Mucosa of stomach (tissue), 1 donor: ENCODE measurements around the gene PACS2.

Experiments
- H3K27me3 ChIP-seq: one replicate; pipeline ENCODE4 v1.7.0; 2013; ENCODE audit warnings: mild to moderate bottlenecking, low read length; ENCODE audit not compliant: control insufficient read depth, insufficient read depth
- H3K36me3 ChIP-seq: one replicate; pipeline ENCODE4 v1.7.0; 2013; ENCODE audit warnings: low read length; ENCODE audit not compliant: control insufficient read depth, insufficient read depth
- H3K4me1 ChIP-seq: one replicate; pipeline ENCODE4 v1.7.0; 2013; ENCODE audit warnings: mild to moderate bottlenecking, low read length; ENCODE audit not compliant: control insufficient read depth, insufficient read depth
- H3K4me3 ChIP-seq: one replicate; pipeline ENCODE4 v1.7.0; 2013; ENCODE audit warnings: low read length
- H3K9ac ChIP-seq: one replicate; pipeline ENCODE4 v1.7.0; 2013; ENCODE audit warnings: mild to moderate bottlenecking, low read length, moderate library complexity
- H3K9me3 ChIP-seq: one replicate; pipeline ENCODE4 v1.7.0; 2013; ENCODE audit warnings: mild to moderate bottlenecking, low read length, moderate library complexity; ENCODE audit not compliant: control insufficient read depth
- donor health status: Pancreatic carcinoma.

The PACS2 gene

DNA sequence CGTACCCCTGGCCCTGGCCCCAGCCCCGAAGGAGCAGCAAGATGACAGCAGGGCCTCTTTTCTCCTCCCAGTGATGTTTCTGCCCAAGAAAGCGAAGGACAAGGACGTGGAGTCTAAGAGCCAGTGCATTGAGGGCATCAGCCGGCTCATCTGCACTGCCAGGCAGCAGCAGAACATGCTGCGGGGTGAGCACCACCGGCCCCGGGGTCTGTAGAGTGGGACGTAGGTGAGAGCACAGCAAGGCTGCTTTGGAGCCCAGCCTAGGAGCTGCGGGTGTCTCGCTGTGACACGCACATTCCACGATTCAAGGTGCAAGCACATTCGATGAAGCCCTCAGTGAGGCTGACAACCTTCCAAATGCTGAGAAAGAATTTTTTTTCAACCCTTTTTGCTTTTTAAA is 78.6 kb downstream of the PACS2 start:
- H3K27me3 ChIP-seq: no peaks in the 10 kb centered on the region
- no peaks in the 10 kb centered on the region for H3K9me3 ChIP-seq
- H3K4me1 ChIP-seq: peaks cover 9% of the 10 kb centered on the region
- no peaks in the 10 kb centered on the region for H3K36me3 ChIP-seq
- no peak overlapping the region for H3K9ac ChIP-seq
- H3K4me3 ChIP-seq: no peak overlapping the region

DNA sequence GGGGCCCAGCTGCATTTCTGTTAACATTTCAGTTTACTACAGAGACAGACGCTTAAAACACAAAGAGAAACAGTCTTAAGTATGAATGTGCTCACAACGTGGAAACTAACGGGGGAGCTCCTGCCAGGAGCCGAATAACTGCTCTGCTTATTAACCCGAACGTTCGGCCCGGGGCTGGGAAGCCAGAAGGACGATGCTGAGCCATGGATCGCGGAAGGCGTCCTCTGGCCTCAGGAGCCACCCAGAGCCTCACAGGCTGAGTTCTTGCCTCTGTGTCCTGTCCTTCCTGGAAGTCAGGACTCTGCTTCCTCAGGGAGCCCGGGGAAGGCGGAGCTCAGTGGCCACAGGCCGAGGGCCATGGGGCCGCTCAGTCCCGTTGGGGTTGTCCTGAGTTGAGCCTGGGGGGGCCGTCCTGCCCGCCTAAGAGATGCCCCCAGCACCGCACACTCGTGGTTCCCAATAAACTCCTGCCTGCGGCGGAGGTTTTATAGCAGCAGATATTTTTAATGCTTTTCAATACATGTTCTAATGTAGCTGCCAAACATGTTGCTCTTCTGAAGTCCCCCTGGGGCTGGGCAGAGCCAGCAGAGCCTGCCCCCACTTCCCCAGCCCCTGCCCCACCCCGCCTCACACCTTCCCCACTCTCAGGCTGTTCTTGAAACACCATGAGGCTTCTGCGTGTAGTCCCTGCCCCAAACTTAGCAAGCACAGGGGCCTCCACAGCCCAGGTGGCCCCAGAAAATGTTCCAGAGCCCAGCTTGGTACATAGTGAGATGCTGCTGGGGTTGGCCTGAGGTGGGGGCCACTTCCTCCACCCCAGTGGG is 80.4 kb downstream of the PACS2 start:
- peaks cover 18% of the 10 kb centered on the region for H3K4me1 ChIP-seq

DNA sequence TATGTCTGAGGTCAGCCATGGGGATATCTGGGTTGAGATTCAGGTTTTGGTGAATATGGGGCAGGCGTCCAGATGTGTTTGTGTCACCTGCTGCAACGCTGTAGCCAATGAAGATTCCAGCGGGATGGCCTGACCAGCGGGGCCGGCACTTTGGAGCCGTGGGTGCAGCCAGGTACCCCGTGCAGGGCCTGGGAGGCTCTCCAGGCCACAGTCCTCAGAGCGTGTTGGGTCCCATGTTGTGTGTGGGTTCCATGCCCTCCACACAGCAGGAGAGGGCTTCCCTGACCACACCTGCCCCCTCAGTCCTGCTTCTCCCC is 80.9 kb downstream of the PACS2 start:
- H3K27me3 ChIP-seq: no peaks in the 10 kb centered on the region
- H3K4me1 ChIP-seq: peaks cover 19% of the 10 kb centered on the region
- no peaks in the 10 kb centered on the region for H3K9me3 ChIP-seq
- no peaks in the 10 kb centered on the region for H3K36me3 ChIP-seq
- H3K4me3 ChIP-seq: no peak overlapping the region
- no peak overlapping the region for H3K9ac ChIP-seq

More for the DNA sequence above, 80.4 kb downstream of the PACS2 start:
- no peak overlapping the region for H3K4me3 ChIP-seq
- H3K9ac ChIP-seq: no peak overlapping the region
- H3K36me3 ChIP-seq: no peaks in the 10 kb centered on the region
- no peaks in the 10 kb centered on the region for H3K27me3 ChIP-seq
- no peaks in the 10 kb centered on the region for H3K9me3 ChIP-seq

DNA sequence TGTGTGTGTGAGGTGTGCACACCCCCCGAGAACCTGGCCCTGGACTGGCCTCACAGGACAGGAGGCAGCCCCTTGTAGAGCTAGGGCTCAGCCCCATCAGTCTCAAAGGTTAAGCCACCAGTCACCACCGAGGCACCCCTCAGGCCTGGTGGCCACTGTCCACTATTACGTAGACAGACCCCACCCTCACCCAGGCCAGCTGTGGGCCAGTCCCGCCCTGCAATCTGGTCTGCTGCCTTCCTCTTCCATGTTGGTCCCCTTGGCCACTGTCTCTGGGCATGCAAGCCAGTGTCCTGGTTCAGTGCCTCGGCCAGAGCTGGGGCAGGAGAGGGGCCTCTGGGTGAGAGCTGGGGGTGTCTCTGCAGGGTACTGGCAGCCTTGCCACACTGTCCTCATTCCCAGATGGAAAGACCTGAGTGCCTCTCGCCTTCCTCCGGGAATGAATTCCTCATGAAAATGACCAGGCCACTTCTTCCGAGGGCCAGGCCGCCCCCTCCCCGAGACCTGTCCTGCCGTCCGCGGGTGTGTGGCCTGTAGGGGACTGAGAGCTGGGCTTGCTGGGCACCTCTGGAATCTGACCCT is 82.9 kb downstream of the PACS2 start:
- Histone ChIP-seq H3K36me3 (no peaks in the 10 kb centered on the region), H3K4me1 (peaks cover 19% of the 10 kb centered on the region), H3K9me3 (no peaks in the 10 kb centered on the region), H3K27me3 (no peaks in the 10 kb centered on the region), H3K4me3 (peak overlapping the region; percentile 19), H3K9ac (peak overlapping the region; percentile 89)

DNA sequence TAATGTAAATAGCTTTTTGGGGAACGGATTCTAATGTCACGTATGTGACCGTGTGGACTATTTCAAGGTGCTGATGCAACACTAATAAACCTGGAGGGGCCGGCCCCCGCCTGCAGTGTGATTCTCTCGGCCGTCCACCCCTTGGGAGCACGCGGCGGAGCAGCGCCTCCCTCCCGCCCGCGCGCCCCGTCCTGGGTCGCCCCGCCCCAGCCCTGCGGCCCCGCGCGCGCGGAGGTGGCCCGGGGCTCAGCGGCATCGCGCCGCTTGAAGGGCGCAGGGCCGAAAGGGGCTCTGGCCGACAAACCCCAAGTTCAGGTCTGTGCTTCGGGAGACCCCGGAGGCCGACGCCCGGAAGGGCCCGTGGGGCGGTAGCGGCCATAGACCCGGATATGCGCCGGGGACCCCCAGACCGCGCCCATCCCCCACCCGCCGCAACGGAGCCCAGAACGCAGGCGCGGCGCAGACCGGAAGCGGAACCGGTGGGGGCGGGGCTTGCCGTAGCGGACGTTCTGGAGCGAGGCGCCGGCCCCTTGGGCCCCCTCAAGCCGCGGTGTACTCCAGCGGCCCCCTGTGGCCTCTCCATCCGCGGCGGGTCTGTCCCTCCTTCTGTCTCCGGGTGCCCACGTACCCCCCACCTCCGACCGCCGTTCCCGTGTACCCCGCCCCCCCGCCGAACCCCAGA is 83.6 kb downstream of the PACS2 start, which contains the start of gene TEX22:
Gene TEX22 (plus strand): TSS at position 495 of the 682 bp plus-strand sequence. CDS start 803 bp downstream, outside the sequence.
- H3K9me3 ChIP-seq: no peaks in the 10 kb centered on the region
- peak within 1 kb of the TSS; percentile 60 for H3K4me3 ChIP-seq
- peak within 1 kb of the TSS; percentile 89 for H3K9ac ChIP-seq
- H3K36me3 ChIP-seq: no peaks in the 10 kb centered on the region
- peaks cover 19% of the 10 kb centered on the region for H3K4me1 ChIP-seq
- H3K27me3 ChIP-seq: no peaks in the 10 kb centered on the region

DNA sequence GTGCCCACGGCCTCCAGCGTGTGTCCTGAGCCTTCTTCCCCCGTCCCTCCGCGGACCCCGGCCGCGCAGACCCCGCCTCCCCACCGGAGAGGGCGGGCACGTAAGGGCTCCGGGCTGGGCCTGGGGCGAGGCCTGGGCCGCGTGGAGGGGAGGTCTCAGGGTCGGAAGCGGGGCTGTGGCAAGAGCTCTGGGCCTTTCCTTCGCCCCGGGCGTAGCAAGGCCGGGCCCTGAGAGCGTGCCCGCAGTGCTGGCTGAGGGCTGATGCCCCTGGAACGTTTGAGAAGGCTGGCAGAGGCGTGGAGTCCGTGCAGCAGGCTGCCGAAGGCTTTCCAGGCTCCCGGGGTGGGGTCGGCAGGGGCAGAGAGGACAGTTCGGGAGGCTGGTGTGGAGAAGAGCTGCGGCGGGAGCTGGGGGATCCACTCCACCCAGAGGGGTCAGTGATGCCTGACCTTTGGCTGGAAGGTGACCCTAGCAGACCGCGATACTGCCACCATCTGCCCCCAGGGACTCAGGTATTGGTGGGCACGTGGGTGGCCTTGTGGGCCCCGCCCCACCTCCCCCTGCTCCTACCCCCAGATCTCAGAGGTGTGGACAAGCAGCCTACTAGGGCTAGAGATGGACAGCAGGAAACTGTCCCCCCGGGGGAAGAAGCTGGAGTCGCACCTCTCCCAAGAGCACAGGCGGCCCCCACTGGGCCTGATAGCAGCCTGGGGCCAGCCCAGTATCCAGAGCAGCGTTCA is 84.3 kb downstream of the PACS2 start:
- no peaks in the 10 kb centered on the region for H3K27me3 ChIP-seq
- H3K9me3 ChIP-seq: no peaks in the 10 kb centered on the region

DNA sequence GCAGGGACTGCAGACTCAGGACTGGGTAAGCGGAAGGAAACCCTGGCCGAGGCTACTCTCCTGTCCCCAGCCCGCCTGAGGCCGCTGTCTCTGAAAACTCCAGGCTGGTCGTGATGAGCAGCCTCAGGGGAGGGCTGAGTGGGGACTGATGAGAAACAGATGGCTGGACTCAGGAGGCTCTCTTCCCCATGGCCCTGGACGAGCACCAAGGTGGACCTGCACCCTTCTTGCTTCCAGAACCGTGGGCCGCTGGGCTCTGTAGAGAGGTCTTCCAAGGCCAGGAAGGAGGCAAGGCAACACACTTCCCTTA is 84.9 kb downstream of the PACS2 start:
- H3K4me3 ChIP-seq: peak overlapping the region; percentile 60
- no peaks in the 10 kb centered on the region for H3K9me3 ChIP-seq
- peaks cover 19% of the 10 kb centered on the region for H3K4me1 ChIP-seq
- no peaks in the 10 kb centered on the region for H3K36me3 ChIP-seq
- H3K9ac ChIP-seq: no peak overlapping the region
- H3K27me3 ChIP-seq: no peaks in the 10 kb centered on the region

More for the DNA sequence above, 84.3 kb downstream of the PACS2 start:
- Histone ChIP-seq H3K9ac (peak overlapping the region; percentile 89), H3K4me3 (peak overlapping the region; percentile 60), H3K4me1 (peaks cover 19% of the 10 kb centered on the region), H3K36me3 (no peaks in the 10 kb centered on the region)

DNA sequence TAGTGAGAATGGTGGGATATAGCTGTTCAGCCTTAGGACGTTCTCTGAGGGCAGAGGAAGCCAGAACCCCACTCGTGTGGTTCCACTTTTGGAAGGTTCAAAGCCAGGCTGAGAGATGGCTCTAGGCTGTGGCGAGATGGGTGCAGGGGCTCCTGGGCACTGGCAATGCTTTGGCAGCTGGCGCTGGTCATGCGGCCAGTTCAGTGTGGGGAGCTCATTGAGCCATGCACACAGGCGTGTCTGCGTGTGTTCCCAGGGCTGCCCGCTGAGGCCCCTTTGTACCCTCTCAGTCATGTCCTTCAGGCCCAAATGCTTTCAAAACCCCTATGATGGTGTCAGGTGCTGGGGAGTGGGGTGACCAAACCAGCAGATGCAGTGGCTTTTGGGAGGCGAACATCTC is 85.5 kb downstream of the PACS2 start:
- Histone ChIP-seq H3K9me3 (no peaks in the 10 kb centered on the region), H3K9ac (no peak overlapping the region), H3K36me3 (no peaks in the 10 kb centered on the region), H3K4me3 (no peak overlapping the region), H3K4me1 (peaks cover 19% of the 10 kb centered on the region), H3K27me3 (no peaks in the 10 kb centered on the region)

DNA sequence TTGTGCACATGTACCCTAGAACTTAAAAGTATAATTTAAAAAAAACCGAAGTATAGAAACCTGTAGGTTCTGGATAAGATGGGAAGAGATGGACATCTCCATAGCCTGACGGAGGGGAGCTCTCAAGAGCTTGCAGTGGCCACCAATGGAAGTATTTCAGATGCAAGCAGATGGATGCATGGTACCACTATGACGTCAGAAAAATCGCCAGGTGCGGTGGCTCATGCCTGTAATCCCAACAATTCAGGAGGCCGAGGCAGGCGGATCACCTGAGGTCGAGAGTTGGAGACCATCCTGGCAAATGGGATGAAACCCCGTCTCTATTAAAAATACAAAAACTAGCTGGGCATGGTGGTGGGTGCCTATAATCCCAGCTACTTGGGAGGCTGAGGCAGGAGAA is 87.2 kb downstream of the PACS2 start:
- no peaks in the 10 kb centered on the region for H3K27me3 ChIP-seq
- H3K4me3 ChIP-seq: no peak overlapping the region
- peaks cover 19% of the 10 kb centered on the region for H3K4me1 ChIP-seq
- H3K9me3 ChIP-seq: no peaks in the 10 kb centered on the region
- H3K36me3 ChIP-seq: no peaks in the 10 kb centered on the region
- no peak overlapping the region for H3K9ac ChIP-seq

DNA sequence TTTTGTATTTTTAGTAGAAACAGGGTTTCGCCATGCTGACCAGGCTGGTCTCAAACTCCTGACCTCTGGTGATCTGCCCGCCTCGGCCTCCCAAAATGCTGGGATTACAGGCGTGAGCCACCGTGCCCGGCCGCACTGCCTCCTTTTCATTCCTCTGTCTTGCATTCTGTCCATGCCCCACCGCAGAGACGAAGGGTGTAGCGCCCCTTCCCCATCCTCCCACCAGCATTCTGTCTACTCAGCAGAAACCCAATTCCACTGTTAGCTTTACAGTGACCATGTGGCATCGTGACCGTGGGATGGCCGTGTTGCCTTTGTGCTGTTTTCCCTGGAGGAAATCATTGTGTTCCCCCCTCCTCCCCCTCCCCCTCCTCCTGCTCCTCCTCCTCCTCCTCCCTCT is 94.0 kb downstream of the PACS2 start:
- H3K27me3 ChIP-seq: peaks cover 24% of the 10 kb centered on the region
- no peak overlapping the region for H3K9ac ChIP-seq
- no peak overlapping the region for H3K4me3 ChIP-seq
- H3K9me3 ChIP-seq: no peaks in the 10 kb centered on the region
- no peaks in the 10 kb centered on the region for H3K36me3 ChIP-seq
- H3K4me1 ChIP-seq: peaks cover 11% of the 10 kb centered on the region

DNA sequence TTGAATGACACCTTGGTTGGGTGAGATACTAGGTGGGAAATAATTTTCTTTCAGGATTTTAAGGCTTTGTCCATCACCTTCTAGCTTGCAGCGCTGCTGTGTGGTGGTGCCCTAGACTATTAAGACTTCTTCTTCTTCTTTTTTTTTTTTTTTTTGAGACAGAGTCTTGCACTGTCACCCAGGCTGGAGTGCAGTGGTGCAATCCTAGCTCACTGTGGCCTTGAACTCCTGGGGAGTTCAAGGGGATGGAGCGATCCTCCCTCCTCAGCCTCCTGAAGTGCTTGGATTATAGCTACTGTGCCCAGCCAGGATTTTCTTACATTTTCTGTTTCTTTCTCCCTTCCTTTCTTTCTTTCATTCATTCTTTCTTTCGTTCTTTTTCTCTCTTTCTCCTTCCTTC is 94.8 kb downstream of the PACS2 start:
- Histone ChIP-seq H3K4me1 (peaks cover 11% of the 10 kb centered on the region), H3K36me3 (no peaks in the 10 kb centered on the region), H3K9ac (no peak overlapping the region), H3K27me3 (peaks cover 24% of the 10 kb centered on the region), H3K4me3 (no peak overlapping the region), H3K9me3 (no peaks in the 10 kb centered on the region)

DNA sequence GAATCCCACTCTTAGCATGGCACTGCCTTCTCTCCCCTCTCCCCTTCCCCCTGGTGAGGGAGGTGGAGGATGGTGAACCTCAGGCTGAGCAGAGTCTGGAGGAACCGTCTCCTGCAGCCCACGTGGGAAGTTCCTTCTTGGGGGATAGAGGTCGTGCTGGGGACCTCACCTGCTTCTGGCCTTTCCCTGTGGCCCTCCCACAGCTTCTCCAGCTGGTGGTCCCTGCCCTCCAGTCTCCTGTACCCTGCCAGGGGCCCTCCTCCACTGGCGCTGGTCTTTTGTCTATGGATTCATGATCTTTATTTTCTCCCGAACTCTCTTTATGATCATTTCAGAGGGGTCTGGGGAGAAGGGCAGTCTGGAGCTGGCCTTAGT is 96.1 kb downstream of the PACS2 start:
- Histone ChIP-seq H3K4me1 (peaks cover 11% of the 10 kb centered on the region), H3K4me3 (no peak overlapping the region), H3K9ac (no peak overlapping the region), H3K27me3 (peaks cover 24% of the 10 kb centered on the region), H3K36me3 (no peaks in the 10 kb centered on the region), H3K9me3 (no peaks in the 10 kb centered on the region)
